GM10847 (cell line): ENCODE data around the gene RAB27A.

Experiments
- POLR2A ChIP-seq: IDR thresholded peaks from 2 replicates; pipeline ENCODE4 v1.6.1; 2011; ENCODE audit not compliant: insufficient read length; ENCODE audit errors: extremely low read depth

RAB27A gene

GRCh38 chr15:55239440-55240124 is 50.0 kb downstream of the RAB27A start:
- no peak for TF ChIP-seq POLR2A

GRCh38 chr15:55238877-55239276 is 50.7 kb downstream of the RAB27A start:
- TF ChIP-seq POLR2A: no peak

GRCh38 chr15:55237219-55238130 is 52.1 kb downstream of the RAB27A start:
- no peak for TF ChIP-seq POLR2A

GRCh38 chr15:55235546-55236036 is 54.0 kb downstream of the RAB27A start:
- TF ChIP-seq POLR2A: no peak

- no peak for TF ChIP-seq POLR2A
Observed at GRCh38 chr15:55234800-55235104, 54.9 kb downstream of the RAB27A start.

- TF ChIP-seq POLR2A: no peak
Observed at GRCh38 chr15:55234104-55234799, 55.4 kb downstream of the RAB27A start.

GRCh38 chr15:55231455-55231854 is 58.2 kb downstream of the RAB27A start:
- TF ChIP-seq POLR2A: no peak

GRCh38 chr15:55230953-55231352 is 58.7 kb downstream of the RAB27A start:
- TF ChIP-seq POLR2A: no peak

GRCh38 chr15:55230051-55230670 is 59.5 kb downstream of the RAB27A start:
- no peak for TF ChIP-seq POLR2A

GRCh38 chr15:55226127-55226526 is 63.5 kb downstream of the RAB27A start:
- no peak for TF ChIP-seq POLR2A

- no peak for TF ChIP-seq POLR2A
Observed at GRCh38 chr15:55224892-55225291, 64.7 kb downstream of the RAB27A start.

GRCh38 chr15:55222588-55222987 is 67.0 kb downstream of the RAB27A start:
- TF ChIP-seq POLR2A: no peak

- no peak for TF ChIP-seq POLR2A
Observed at GRCh38 chr15:55221090-55222011, 68.3 kb downstream of the RAB27A start.

GRCh38 chr15:55220606-55221005 is 69.0 kb downstream of the RAB27A start:
- no peak for TF ChIP-seq POLR2A
